DND-41 (cell line): Measurements from ENCODE around the gene UCHL5.
"Not testable (repeated sequence)": the region's sequence is repeated elsewhere in the genome, so short reads cannot be mapped to it uniquely, and the experiment has no call there.

Experiments used
- ATAC-seq: fragments of 200-7000 bp; cut with Tn5 transposase; 3 replicates; pipeline ENCODE4 v1.9.1; 2021; ENCODE audit warnings: low read depth; ENCODE audit not compliant: insufficient read depth
- DNase-seq: peaks from one replicate; pipeline ENCODE4 v3.0.0-alpha.2; 2020
- H2AFZ ChIP-seq: 2 replicates; pipeline ENCODE4 v1.6.0; 2012; ENCODE audit warnings: low read depth, low read length
- H3K27ac ChIP-seq: 2 replicates; pipeline ENCODE4 v1.5.1; 2012; ENCODE audit warnings: low read length, inconsistent platforms
- H3K27me3 ChIP-seq: fragments of 200-600 bp; sonication (generic); 2 replicates; pipeline ENCODE4 v1.6.0; 2012; ENCODE audit warnings: low read length, mild to moderate bottlenecking, inconsistent platforms; ENCODE audit not compliant: insufficient read depth, poor library complexity
- H3K36me3 ChIP-seq: 2 replicates; pipeline ENCODE4 v1.5.1; 2012; ENCODE audit warnings: low read length, inconsistent platforms; ENCODE audit not compliant: insufficient read depth
- H3K4me1 ChIP-seq: 2 replicates; pipeline ENCODE4 v1.5.1; 2012; ENCODE audit warnings: mild to moderate bottlenecking, low read length; ENCODE audit not compliant: insufficient read depth
- H3K4me2 ChIP-seq: 2 replicates; pipeline ENCODE4 v1.6.0; 2012; ENCODE audit warnings: mild to moderate bottlenecking, moderate library complexity, low read length, inconsistent platforms; ENCODE audit not compliant: insufficient read depth
- H3K4me3 ChIP-seq, 2 experiments: fragments of 200-600 bp in 1 of 2; shearing (Covaris generic) in 1 of 2; 2 replicates each; pipeline ENCODE4 v1.5.1; 2012 to 2016; ENCODE audit warnings: inconsistent platforms in 2 of 2, low read length in 2 of 2, mild to moderate bottlenecking in 2 of 2, low read depth in 1 of 2, moderate library complexity in 1 of 2
- H3K79me2 ChIP-seq: 2 replicates; pipeline ENCODE4 v1.6.0; 2012; ENCODE audit warnings: low read length, inconsistent platforms; ENCODE audit not compliant: insufficient read depth
- H3K9ac ChIP-seq: 2 replicates; pipeline ENCODE4 v1.6.0; 2012; ENCODE audit warnings: low read depth, mild to moderate bottlenecking, inconsistent platforms, low read length, moderate library complexity
- H3K9me3 ChIP-seq: 2 replicates; pipeline ENCODE4 v1.5.1; 2012; ENCODE audit warnings: low read length, moderate library complexity, mild to moderate bottlenecking, inconsistent platforms; ENCODE audit not compliant: insufficient read depth, severe bottlenecking
- H4K20me1 ChIP-seq: 2 replicates; pipeline ENCODE4 v1.6.0; 2012; ENCODE audit warnings: low read length; ENCODE audit not compliant: insufficient read depth
- CTCF ChIP-seq: IDR thresholded peaks from 2 replicates; pipeline ENCODE4 v1.5.1; 2012; ENCODE audit warnings: borderline replicate concordance, low read length, moderate library complexity, mild to moderate bottlenecking; ENCODE audit not compliant: poor library complexity, severe bottlenecking; ENCODE audit errors: extremely low read depth
- EZH2 ChIP-seq: IDR thresholded peaks from 3 replicates; pipeline ENCODE4 v1.6.1; 2012; ENCODE audit warnings: borderline replicate concordance, low read depth, mild to moderate bottlenecking, moderate library complexity, low read length, inconsistent platforms; ENCODE audit not compliant: severe bottlenecking

The UCHL5 gene

GRCh38 chr1:193040011-193040410 is 19.1 kb downstream of the UCHL5 start:
- Histone ChIP-seq H3K4me1 (no peaks in the 10 kb centered on the region), H3K9me3 (no peaks in the 10 kb centered on the region), H2AFZ (no peak overlapping the region), H3K4me3 (no peak overlapping the region), H3K27ac (no peak overlapping the region), H3K4me2 (no peak overlapping the region), H4K20me1 (peaks cover 3% of the 10 kb centered on the region; the same call in 1 of the 2 replicates), H3K27me3 (no peaks in the 10 kb centered on the region), H3K36me3 (peaks cover 21% of the 10 kb centered on the region; the same call in 1 of the 2 replicates), H3K79me2 (peaks cover 60% of the 10 kb centered on the region), H3K9ac (no peak overlapping the region)
- ATAC-seq (no peak), DNase-seq (no peak)
- TF ChIP-seq CTCF, result no peak
- TF ChIP-seq EZH2, result no peak

DNA sequence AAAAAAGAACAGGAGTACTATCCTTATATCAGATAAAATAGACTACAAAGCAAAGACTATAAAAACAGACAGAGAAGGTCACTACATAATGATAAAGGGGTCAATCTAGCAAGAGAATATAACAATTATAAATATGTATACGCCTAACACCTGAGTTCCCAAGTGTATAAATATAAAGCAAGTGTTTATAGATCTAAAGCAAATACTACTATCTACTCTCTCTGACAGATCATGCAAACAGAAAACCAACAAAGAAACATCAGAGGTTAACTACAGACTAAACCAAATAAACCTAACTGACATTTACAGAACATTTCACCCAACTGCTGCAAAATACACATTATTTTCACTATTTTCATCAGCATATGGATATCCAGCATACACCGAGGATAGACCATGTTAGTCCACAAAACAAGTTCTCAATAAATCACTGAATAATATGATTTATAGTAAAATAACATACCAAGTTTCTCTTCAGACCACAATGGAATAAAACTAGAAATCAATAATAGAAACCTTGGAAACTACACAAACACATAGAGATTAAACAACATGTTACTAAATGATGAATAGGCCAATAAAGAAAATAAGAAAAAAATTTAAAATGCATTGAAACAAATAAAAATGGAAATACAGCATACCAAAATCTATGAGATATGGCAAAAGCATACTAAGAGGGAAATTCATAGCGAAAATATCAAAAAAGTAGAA is 22.7 kb downstream of the UCHL5 start:
- Histone ChIP-seq H3K4me2 (no peak overlapping the region), H3K4me1 (no peaks in the 10 kb centered on the region), H3K36me3 (peaks cover 5% of the 10 kb centered on the region; the same call in 1 of the 2 replicates), H3K9me3 (no peaks in the 10 kb centered on the region), H3K27ac (no peak overlapping the region), H3K9ac (no peak overlapping the region), H4K20me1 (peaks cover 3% of the 10 kb centered on the region; the same call in 1 of the 2 replicates), H3K79me2 (peaks cover 84% of the 10 kb centered on the region), H2AFZ (no peak overlapping the region), H3K4me3 (no peak overlapping the region), H3K27me3 (no peaks in the 10 kb centered on the region)
- DNase-seq (no peak), ATAC-seq (no peak)
- TF ChIP-seq EZH2, result no peak
- TF ChIP-seq CTCF, result no peak

DNA sequence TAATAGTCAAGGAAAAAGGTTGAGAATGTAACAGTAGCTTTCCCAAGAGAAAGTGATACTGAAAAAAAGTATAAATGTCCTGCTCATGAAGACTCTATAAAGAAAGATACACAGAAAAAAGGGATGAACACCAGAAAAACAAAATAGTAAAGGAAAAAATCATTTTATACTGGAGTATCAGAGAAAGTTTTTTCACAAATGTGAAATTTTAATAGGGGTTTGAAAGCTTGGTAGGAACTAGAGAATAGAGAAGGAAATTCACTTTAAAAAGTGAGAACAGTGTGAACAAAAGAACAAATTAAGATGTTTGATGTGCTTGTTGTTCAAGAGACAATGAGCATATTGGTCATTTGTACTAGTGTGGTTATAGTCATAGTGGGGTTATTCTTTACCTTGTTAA is 25.6 kb downstream of the UCHL5 start:
- Histone ChIP-seq H3K27ac (no peak overlapping the region), H3K4me3 (no peak overlapping the region), H2AFZ (no peak overlapping the region), H3K4me1 (no peaks in the 10 kb centered on the region), H3K9me3 (no peaks in the 10 kb centered on the region), H3K9ac (no peak overlapping the region), H3K4me2 (no peak overlapping the region), H3K79me2 (peaks cover 79% of the 10 kb centered on the region), H4K20me1 (peaks cover 3% of the 10 kb centered on the region; the same call in 1 of the 2 replicates), H3K36me3 (peaks cover 12% of the 10 kb centered on the region; the same call in 1 of the 2 replicates), H3K27me3 (no peaks in the 10 kb centered on the region)
- no peak for ATAC-seq
- DNase-seq, result no peak
- TF ChIP-seq CTCF, result no peak
- no peak for TF ChIP-seq EZH2

DNA sequence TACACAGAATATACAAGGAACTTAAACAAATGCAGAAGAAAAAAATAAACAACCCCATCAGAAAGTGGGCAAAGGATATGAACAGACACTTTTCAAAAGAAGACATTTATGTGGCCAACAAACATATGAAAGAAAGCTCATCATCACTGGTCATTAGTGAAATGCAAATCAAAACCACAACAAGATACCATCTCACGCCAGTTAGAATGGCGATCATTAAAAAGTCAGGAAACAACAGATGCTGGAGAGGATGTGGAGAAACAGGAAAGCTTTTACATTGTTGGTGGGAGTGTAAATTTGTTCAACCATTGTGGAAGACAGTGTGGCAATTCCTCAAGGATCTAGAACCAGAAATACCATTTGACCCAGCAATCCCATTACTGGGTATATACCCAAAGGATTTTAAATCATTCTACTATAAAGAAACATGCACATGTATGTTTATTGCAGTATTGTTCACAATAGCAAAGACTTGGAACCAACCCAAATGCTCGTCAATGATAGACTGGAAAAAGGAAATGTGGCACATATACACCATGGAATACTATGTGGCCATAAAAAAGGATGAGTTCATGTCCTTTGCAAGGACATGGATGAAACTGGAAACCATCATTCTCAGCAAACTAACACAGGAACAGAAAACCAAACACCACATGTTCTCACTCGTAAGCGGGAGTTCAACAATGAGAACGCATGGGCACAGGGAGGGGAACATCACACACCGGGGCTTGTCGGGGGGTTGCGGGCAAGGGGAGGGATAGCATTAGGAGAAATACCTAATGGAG is 26.3 kb downstream of the UCHL5 start:
- H4K20me1 ChIP-seq, H3K9ac ChIP-seq, ATAC-seq, H3K4me3 ChIP-seq, DNase-seq, H2AFZ ChIP-seq, H3K27me3 ChIP-seq, H3K9me3 ChIP-seq, H3K4me1 ChIP-seq, H3K4me2 ChIP-seq, H3K27ac ChIP-seq: not testable (repeated sequence)
- Histone ChIP-seq H3K79me2 (peaks cover 73% of the 10 kb centered on the region), H3K36me3 (peaks cover 13% of the 10 kb centered on the region; the same call in 1 of the 2 replicates)
